ENCODE results near the gene HRAS.

DNA sequence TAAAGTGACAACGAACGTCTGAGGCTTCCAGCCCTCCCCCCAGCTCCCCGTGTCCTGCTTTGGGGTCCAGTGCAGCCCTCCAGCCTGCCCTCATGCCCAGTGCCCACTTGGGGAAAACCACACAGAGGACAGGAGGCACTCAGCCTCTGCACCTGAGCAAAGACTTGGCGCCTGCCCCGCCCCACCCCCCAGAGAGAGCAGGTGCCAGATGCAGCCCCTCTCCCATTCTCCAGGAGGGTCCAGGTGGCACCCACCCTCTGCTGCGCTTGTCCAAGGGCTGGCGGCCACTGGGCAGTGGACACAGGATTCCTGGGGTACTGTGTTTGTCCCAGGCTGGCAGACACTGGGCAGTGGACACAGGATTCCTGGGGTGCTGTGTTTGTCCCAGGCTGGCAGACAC lies 44.0 kb downstream of the HRAS start:
- TF ChIP-seq POLR2A (IDR thresholded peaks at IDR 0.05; ENCODE audit: borderline replicate concordance, extremely low read depth, insufficient read depth, insufficient read length) (no peak), EZH2phosphoT487 (IDR thresholded peaks at IDR 0.05; ENCODE audit: borderline replicate concordance) (no peak), YY1 (IDR thresholded peaks at IDR 0.05; ENCODE audit: extremely low read depth, insufficient replicate concordance, low read depth, low read length) (no peak)
- TF ChIP-seq, protein P1, sequence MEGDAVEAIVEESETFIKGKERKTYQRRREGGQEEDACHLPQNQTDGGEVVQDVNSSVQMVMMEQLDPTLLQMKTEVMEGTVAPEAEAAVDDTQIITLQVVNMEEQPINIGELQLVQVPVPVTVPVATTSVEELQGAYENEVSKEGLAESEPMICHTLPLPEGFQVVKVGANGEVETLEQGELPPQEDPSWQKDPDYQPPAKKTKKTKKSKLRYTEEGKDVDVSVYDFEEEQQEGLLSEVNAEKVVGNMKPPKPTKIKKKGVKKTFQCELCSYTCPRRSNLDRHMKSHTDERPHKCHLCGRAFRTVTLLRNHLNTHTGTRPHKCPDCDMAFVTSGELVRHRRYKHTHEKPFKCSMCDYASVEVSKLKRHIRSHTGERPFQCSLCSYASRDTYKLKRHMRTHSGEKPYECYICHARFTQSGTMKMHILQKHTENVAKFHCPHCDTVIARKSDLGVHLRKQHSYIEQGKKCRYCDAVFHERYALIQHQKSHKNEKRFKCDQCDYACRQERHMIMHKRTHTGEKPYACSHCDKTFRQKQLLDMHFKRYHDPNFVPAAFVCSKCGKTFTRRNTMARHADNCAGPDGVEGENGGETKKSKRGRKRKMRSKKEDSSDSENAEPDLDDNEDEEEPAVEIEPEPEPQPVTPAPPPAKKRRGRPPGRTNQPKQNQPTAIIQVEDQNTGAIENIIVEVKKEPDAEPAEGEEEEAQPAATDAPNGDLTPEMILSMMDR (IDR thresholded peaks at IDR 0.05 in 2 of 3, conservative IDR thresholded peaks at IDR 0.05 in 1 of 3; ENCODE audit: borderline replicate concordance in 1 of 3, insufficient read depth in 1 of 3, low read depth in 2 of 3, low read length in 2 of 3) = no peak
- TF ChIP-seq, protein P2, sequence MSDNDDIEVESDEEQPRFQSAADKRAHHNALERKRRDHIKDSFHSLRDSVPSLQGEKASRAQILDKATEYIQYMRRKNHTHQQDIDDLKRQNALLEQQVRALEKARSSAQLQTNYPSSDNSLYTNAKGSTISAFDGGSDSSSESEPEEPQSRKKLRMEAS (IDR thresholded peaks at IDR 0.05) = no peak

Measured in HCT116 (cell line).